ENCODE results near the gene SNRPA. TPM values are rescaled to one million over a fixed set of nuclear protein-coding genes. Genes with fewer than 3 reads are reported as not detected.

The SNRPA gene
- total and polyA plus RNA-seq, 2 of the 13 experiments (the other 11 are each of a cell fraction or from before 2014, with no cell fraction given), result 59.6 to 162 TPM

- TF ChIP-seq, protein P1, sequence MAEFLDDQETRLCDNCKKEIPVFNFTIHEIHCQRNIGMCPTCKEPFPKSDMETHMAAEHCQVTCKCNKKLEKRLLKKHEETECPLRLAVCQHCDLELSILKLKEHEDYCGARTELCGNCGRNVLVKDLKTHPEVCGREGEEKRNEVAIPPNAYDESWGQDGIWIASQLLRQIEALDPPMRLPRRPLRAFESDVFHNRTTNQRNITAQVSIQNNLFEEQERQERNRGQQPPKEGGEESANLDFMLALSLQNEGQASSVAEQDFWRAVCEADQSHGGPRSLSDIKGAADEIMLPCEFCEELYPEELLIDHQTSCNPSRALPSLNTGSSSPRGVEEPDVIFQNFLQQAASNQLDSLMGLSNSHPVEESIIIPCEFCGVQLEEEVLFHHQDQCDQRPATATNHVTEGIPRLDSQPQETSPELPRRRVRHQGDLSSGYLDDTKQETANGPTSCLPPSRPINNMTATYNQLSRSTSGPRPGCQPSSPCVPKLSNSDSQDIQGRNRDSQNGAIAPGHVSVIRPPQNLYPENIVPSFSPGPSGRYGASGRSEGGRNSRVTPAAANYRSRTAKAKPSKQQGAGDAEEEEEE (CRISPR knock-in tag; IDR thresholded peaks at IDR 0.05; ENCODE audit: borderline replicate concordance), result no peak
- no peak for TF ChIP-seq ZNF136 (CRISPR knock-in tag; IDR thresholded peaks at IDR 0.05; ENCODE audit: low read depth)
- 0 out of 2 replicates have a peak, but pooled peaks have one; percentile 29 for TF ChIP-seq DR1 (CRISPR knock-in tag; IDR thresholded peaks at IDR 0.05)
- 0 out of 2 replicates have a peak, but pooled peaks have one; percentile 4 for TF ChIP-seq ZNF609 (CRISPR knock-in tag; IDR thresholded peaks at IDR 0.05; ENCODE audit: borderline replicate concordance)
- TF ChIP-seq ZNF605 (CRISPR knock-in tag; IDR thresholded peaks at IDR 0.05), result peak; percentile 55
- no peak for TF ChIP-seq NFYC (CRISPR knock-in tag; IDR thresholded peaks at IDR 0.05)
- peak; percentile 79 for TF ChIP-seq KDM2A (CRISPR knock-in tag; IDR thresholded peaks at IDR 0.05; ENCODE audit: borderline replicate concordance, low read depth)
- 0 out of 2 replicates have a peak, but pooled peaks have one; percentile 53 for TF ChIP-seq ELF1 (CRISPR knock-in tag; IDR thresholded peaks at IDR 0.05)
- TF ChIP-seq HNRNPL (IDR thresholded peaks at IDR 0.05; ENCODE audit: low read depth, low read length), result no peak
- no peak for TF ChIP-seq CBX2 (IDR thresholded peaks at IDR 0.05; ENCODE audit: low read depth, low read length)
- TF ChIP-seq CBX2 (CRISPR knock-in tag; IDR thresholded peaks at IDR 0.05; ENCODE audit: low read depth), result no peak
- no peak for TF ChIP-seq PBX2 (CRISPR knock-in tag; IDR thresholded peaks at IDR 0.05)
- no peak for TF ChIP-seq TEAD2 (CRISPR knock-in tag; IDR thresholded peaks at IDR 0.05)
- TF ChIP-seq SCMH1 (CRISPR knock-in tag; IDR thresholded peaks at IDR 0.05; ENCODE audit: borderline replicate concordance), result no peak
- TF ChIP-seq HNF4A (CRISPR knock-in tag; IDR thresholded peaks at IDR 0.05), result 0 out of 2 replicates have a peak, but pooled peaks have one; percentile 9
- TF ChIP-seq SMAD9 (CRISPR knock-in tag; IDR thresholded peaks at IDR 0.05), result no peak
- no peak for TF ChIP-seq HOXA9 (CRISPR knock-in tag; IDR thresholded peaks at IDR 0.05; ENCODE audit: borderline replicate concordance)
- TF ChIP-seq ETV6 (CRISPR knock-in tag; conservative IDR thresholded peaks at IDR 0.05), result no peak
- no peak for TF ChIP-seq DNMT1 (CRISPR knock-in tag; IDR thresholded peaks at IDR 0.05)
- no peak for TF ChIP-seq ZNF615 (CRISPR knock-in tag; IDR thresholded peaks at IDR 0.05; ENCODE audit: borderline replicate concordance)
- TF ChIP-seq, protein P2, sequence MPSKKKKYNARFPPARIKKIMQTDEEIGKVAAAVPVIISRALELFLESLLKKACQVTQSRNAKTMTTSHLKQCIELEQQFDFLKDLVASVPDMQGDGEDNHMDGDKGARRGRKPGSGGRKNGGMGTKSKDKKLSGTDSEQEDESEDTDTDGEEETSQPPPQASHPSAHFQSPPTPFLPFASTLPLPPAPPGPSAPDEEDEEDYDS (CRISPR knock-in tag; IDR thresholded peaks at IDR 0.05), result peak; percentile 79; the same call in 1 of the 2 replicates
- no peak for TF ChIP-seq NBN (conservative IDR thresholded peaks at IDR 0.05)
- no peak for TF ChIP-seq ATAD3A (CRISPR knock-in tag; IDR thresholded peaks at IDR 0.05)
These were observed 34.3 kb upstream of the SNRPA start, which contains the start of the genes COQ8B and ITPKC (continued) for GRCh38 chr19:40716482-40717324.

All from HepG2 (cell line).